Putamen (tissue), 1 donor: ENCODE measurements around the gene HNRNPA3.
"Not testable (repeated sequence)": the region's sequence is repeated elsewhere in the genome, so short reads cannot be mapped to it uniquely, and the experiment has no call there.

Experiments
- DNase-seq: peaks from one replicate; pipeline ENCODE4 v3.0.0-alpha.2; 2016; ENCODE audit warnings: low spot score

HNRNPA3 gene

DNA sequence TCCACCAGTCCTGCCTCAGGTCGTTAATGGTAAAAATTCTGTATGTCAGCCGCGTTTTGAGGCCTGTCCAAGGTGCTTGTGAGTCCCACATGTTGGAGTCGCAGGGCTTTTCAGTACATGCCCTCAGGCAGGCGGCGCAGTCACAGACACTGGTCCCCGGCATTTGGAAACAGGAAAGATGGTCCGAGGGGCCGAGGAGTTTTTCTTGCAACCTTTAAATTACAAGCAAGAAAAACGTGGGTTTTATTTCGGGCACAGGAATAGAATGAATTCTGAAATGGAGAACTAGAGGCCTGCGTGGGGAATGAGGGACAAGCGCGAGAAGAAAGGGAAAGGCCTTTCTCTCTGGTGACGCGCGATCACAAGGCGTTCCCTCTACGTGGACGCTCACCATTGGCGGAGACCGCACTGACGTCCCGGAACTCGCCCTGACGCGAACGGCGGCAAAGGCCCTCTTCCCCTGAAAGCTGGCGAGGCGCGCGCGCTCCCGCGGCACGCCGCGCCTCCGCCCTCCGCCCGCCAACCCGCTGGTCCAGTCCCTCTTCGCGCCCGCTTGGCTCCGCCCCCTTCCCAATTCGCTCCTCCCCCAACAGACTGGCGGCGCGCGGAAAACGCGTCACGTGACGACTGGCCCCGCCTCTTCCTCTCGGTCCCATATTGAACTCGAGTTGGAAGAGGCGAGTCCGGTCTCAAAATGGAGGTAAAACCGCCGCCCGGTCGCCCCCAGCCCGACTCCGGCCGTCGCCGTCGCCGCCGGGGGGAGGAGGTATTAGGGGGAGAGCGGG is at the start of gene HNRNPA3:
HNRNPA3 (plus strand) TSS at position 689 of the 785 bp plus-strand sequence; CDS start at position 695, 6 bp downstream.
- DNase-seq, result peak; percentile 100

DNA sequence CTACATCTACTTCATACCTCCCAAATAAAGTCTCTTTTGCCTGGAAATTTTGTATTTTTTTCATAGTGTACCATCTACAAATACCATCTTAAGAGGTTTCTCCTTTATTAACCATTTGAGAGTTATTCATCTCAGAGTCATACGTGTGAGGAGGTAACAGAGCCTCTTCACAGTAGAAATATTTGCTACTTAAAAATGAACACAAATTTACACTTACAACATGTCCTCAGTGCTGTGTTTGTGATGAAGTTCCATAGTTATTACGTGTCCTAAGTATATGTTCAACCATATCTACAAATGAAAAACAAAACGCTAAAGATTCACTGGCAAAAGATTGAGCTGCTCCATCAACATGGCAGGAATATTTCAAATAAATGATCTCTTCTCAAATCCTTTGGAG is 48.5 kb upstream of the HNRNPA3 start:
- no peak for DNase-seq

DNA sequence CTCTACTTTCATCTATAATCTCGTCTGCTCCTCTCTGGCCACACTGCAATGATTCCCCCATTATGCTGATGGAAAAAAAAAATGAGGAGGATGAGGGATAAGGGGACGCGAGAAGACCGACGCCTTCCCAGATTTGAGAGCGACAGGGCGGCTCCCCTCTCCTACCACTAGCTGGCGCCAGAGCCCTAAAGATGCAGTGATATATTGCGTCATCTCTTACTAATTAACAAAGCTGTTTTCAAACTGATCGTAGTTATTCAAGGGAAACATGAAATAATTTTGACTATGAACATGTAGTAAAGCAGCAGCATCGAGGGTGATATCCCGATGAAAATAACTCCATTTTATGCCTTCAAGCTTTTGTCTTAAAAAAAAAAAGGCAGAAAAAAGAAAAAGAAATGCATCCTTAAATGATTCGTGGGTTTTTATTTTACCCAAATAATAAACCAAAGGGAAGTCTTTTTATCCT is 48.0 kb upstream of the HNRNPA3 start:
- DNase-seq, result peak; percentile 94

DNA sequence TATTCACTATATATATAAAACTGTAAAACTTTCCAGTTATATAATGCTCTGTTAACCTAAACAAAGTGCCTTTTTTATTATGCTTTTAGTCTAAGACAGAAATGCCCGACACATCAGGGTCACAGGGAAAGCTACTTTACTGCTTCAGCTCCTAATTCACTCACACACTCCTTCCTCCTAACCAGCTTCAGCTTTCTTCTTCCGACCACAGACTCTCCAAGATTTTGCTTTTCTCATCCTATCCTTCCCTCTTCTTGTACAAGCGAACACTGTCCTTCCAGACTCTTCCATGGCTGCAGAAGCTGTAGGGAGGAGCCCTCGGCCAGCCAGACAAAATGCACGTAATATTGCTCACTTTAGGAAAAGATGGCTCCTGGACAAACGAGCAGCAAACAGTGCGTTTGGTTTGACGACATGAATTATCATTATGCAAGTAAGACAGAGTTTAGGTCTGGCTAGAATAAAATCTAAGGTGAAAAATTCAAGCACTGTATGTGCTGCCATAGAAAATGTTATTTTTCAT is 47.5 kb upstream of the HNRNPA3 start:
- DNase-seq, result peak; percentile 79

DNA sequence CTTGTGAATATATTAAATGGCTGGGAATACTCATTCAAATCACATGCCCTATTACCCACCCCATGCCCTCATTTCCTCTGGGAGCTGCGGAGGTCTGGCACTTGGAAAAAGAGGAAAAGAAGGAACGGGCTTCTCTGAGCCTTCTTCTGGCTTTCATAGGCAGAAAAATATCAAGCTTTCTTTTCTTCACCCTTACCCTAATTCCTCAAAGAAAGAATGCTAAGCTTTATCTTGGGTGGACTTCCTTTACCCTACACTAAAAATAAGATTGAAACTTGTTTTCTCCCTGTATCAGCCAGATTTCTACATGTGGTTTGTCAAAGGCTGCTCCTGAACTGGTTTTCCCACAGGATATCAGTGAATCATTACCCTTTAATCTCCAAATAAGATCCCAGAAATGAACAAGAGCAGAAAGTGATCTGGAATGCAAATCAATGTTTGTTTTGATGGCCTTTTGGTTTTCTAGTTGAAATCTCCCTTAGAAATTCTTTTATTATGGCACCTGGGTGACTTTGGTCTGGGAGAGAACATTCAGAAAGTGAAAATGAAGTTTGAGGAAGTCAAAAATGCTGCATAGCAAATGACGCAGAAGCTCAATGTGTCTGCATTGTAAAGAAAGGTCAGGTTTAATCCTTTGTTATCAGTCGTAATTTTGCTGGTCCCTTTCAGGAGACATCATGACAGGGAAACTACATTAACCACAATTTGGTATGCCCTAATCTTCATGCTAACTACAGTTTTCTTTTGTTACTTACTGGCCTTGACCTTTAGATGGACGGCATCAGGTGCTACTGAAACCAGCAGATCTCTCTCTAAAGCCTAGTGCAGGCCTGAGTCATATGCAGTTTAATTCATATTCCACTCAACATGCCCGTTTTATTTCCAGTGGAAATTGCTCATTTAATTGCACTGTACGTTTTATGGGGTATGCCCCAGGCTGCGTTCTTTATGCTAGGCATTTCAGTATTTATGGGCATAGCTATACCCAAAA is 46.6 kb upstream of the HNRNPA3 start:
- peak; percentile 67 for DNase-seq

DNA sequence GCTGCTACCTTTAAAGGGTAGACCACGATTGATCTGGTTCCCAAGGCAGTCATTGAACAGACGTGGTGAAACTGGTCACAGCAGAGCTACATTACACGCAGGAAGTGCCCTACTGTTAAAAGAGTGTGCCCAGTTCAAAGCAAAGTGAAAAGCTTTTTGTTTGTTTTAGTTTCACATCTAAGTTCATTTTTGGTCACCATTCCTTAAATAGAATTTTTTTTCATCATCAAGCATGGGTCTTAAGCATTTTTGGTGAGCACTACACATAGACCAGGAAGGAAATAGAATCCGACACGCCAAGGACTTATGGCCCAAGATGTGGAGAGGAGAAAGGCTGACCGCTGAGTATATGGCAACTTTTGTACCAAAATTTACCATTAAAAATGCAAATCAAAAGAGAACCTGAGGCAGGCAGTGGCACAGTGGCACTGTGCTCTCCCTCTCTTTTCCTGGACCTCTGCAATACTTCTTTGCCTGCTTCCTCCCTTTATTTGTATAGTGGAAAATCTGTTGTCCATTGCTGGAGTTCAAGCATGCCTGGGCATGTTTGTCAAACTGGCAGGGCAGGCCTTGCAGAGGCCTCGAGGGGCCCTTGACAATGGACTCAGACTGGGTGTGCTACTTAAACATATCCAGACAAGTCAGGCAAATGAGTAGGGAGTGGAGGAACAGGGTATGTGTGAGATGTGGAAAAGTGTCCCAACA is 42.6 kb upstream of the HNRNPA3 start:
- DNase-seq, result no peak

DNA sequence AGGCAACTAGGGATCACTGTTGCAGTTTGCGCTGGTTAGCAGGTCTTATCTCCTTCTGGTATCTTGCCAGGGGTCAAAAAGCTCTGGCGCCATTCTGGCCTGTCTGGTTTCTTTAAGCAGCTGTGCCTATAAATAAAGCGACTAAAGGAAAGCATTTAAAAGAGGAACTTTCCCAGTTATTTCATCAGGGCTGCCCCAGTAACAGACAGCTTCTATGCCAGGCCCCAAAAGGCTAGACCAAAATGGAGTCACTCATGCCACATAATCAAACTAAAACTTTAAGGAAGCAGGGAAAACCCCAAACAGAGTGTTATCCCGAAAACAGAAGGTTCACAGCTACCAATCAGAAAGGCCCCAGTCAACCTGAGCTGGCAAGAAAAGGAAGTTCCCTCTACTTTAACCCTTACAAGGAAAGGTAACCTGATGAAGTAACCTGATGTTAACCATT is 41.2 kb upstream of the HNRNPA3 start:
- no peak for DNase-seq

DNA sequence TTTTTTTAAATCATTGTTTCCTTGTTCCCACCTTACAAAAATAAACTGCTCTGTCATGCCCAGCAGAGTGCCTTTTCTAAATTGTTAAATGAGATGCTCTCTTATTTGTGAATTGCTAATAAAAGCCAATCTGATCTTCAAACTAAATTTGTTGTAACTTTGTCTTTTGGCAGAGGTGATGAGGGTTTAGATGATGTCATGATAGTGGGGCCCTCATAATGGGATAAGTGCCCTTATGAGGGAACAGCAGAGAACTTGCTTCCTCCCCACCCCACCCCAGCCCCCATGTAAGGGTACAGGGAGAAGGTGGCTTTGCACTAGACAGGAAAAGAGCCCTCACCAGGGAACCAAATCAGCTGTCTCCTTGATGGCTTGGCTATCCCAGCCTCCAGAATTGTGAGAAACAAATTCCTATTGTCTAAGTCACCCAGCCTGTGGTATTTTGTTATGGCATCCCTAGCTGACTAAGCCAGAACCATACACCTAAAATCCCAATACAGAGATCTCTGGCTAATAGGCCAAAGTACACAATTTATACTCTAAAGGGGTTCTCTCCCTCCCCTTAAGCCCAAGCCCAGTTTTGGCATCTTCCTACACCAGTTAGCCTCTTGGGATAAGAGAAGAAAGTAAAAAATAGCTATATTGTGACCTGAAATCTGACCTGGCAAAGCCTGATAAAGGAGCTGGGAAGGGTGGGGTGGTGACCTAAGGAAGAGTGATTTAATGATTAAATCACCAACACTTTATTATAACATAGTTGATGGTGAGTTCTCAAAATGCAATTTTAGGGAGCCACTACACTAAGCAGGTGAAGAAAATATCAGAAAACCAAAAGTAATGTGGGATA is 40.3 kb upstream of the HNRNPA3 start:
- no peak for DNase-seq

DNA sequence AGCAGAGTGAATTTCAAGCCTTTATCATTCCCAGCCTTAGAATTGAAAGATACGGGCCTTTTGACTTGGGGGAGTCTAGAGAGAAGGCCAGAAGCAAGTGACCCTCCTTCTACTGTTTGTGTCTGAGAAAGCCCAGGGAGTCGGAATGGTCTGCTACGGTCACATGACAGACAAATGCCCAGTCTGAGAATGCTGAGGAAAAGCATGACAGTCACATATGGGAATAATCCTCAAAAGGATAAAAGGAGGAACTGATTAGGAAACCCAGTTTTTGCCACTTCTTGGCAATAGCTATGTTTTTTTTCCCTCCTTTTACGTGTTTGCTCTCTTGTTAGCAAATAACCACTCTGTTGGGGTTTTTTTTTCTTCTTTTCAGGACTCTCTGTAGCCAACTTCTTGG is 38.1 kb upstream of the HNRNPA3 start:
- no peak for DNase-seq

DNA sequence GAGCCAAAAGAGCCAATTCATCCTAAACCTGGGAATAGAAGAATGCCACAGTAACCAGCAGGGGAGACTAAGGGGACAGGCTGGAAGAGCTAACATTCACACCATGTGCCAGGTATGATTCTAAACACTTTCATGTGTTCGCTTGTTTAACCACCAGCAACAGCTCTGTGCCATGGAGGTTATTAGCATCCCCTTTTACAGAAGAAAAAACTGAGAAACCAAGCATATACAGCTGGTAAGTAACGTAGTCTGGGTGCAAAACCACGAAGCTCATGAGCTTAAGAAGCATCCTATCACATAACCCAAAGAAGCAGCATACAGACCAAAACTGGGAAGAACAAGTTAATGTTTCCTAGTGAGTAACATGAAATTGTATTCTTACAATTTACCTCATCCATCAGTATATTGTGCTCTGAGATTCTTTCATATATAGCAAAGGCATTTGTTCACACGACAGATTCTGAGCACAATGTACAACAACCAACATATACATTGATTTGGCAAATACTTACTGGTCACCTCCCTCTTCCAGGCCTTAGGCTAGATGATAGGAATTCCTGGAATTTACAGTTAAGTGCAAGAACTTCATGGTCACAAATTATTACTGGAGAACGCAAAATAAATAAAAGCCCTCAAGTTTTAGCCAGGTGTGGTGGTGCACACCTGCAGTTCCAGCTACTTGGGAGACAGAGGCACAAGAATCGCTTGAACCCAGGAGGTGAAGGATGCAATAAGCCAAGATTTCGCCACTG is 36.5 kb upstream of the HNRNPA3 start:
- no peak for DNase-seq

DNA sequence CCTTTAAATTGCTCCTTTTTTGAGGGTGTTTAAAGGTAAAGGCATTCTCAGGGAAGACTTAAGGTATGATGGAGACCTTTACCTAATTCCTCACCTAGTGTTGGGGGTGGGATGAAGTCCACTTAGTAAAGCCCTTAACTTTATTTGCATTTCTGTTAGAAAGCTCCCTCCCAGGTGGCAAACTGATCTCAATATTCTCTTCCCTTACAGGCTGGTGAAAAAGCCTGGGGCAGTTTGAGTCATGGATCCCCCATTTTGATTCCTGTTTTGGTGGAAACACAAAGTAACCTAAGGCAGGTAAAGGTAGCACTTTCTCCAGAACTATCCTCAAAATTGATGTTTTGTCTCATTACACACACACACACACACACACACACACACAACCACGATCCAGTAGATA is 33.8 kb upstream of the HNRNPA3 start:
- no peak for DNase-seq

DNA sequence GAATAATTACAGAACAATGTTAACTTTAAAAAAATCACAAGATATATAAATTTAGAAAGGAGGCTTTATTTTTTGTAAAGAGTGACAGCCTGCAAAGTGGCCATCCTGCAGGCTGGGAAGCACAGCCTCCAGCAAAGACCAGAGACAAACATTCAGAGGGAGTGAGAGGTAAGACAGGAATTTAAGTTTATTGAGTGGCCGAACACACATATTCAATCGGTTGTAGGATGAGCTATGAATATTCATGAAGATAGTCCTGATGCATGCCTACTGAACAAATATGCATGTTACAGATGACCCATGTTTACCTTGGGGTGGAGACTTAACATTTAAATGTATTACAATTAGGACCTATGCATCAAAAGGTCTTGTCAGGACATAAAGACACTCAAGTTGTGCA is 33.4 kb upstream of the HNRNPA3 start:
- DNase-seq, result no peak

DNA sequence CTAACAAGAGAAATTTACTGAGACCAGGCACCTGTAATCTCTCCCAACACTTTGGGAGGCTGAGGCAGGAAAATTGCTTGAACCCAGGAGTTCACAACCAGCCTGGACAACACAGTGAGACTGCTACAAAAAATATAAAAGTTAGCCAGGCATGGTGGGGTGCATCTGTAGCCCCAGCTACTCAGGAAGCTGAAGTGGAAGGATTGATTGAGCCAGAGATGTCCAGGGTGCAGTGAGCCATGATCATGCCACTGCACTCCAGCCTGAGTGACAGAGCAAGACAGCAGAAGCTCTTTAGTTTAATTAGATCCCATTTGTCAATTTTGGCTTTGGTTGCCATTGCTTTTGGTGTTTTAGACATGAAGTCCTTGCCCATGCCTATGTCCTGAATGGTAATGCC is 32.9 kb upstream of the HNRNPA3 start:
- not testable (repeated sequence) for DNase-seq

DNA sequence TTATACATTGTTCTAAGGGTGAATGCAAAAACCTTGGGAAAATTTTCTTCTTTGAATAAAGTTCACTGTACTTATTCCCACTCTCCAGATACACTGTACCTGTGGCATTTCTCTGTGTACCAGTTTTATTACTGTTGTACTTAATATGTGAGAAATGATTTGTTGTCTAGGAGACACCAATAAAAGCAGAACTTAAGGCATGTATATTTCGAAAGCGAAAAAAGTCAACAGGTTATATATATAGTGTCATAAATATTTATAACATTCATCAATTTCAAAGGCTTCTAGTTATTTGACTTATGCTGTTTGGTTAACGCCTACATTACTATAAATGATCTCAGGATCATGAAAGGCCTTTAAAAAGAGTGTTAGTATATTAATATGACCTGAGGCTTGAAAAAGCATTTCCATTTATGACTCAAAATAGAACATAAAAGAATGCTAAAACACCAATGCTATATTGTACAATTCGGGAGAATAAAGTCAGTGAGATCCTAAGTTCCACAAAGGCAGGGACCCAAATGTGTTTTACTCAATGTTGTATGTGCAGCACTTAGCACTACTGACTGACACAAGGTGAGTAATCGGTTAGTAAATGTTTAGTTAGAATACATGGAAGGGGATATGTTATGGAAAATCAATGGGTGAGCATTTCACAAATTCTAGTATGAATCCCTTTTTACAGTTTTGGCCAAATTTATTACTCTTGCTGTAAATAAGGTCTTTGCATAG is 32.2 kb upstream of the HNRNPA3 start:
- DNase-seq, result no peak

DNA sequence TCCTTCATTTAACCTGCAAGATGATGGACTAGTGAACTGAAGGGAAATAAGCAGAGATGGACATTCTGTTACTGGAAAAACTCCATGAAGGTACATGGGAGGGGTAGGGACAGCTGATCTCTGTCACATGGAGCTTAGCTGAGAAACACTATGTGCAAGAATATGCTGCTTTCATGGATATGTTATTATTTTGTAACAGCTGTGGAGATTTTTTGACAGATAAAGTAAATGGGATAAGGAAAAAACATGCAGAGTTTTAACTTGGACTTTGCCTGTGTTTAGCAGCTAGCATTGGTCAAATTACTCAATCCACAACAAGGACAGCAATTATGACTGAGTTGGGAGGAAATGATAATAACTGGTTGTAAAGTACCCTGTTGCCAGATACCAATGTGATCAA is 28.7 kb upstream of the HNRNPA3 start:
- DNase-seq, result no peak

DNA sequence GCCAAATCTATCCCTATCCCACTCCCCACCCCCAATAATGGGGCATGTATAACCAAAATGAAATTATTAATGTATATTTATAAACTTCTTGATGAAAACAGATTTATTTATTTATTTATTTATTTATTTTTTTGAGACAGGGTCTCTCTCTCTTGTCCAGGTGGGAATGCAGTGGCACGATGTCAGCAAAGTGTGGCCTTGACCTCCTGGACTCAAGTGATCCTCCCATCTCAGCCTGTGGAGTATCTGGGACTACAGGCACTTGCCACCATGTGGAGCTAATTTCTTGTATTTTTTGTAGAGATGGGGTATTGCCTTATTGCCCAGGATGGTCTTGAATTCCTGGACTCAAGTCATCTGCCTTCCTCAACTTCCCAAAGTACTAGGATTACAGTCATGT is 28.0 kb upstream of the HNRNPA3 start:
- no peak for DNase-seq

DNA sequence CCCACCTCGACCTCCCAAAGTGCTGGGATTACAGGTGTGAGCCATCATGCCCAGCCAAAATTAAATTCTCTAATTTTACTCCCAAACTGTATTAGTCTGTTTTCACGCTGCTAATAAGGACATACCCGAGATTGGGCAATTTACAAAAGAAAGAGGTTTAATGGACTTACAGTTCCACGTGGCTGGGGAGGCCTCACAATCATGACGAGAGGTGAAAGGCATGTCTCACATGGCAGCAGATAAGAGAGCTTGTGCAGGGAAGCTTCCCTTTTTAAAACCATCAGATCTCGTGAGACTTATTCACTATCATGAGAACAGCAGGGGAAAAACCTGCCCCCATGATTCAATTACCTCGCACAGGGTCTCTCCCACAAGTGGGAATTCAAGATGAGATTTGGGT is 26.6 kb upstream of the HNRNPA3 start:
- DNase-seq, result not testable (repeated sequence)

DNA sequence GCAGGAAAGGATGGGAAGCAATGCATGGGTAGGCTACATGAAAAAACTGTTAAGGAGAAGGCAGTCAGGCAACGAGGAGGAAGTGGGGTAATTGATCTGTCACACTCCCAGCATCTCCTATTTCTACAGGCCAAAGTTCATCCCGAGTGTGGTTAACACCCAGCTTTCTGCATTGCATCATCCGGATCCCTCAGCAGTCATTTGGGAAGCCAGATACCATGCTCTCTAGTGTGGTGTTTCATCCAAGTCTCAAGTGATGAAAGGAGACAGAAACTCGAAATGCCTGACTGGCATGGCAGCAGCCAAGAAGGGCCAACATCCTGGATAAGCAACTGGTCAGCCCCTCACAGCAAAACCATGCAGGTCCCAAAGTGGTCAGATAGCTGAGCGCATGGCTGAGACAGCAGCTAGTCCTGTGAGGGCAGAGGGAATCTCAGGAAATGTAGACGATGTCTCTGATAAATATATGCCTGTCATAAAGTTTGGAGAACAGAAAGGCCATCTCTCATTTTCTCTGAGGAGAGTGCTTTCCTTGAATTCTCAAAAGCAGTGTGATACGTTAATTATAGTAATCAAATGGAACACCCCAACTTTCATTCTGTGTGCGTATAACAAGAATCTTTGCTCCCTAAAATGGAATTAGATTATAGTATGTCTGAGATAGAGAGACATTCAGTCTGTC is 24.8 kb upstream of the HNRNPA3 start:
- no peak for DNase-seq
